C4-2B (cell line): ENCODE measurements around the gene TBC1D22A.

Experiments
- CTCF ChIP-seq: fragments of 450-650 bp; conservative IDR thresholded peaks from 2 replicates; pipeline ENCODE4 v1.5.1; 2017; ENCODE audit warnings: mild to moderate bottlenecking
- ZFX ChIP-seq: fragments of 450-650 bp; IDR thresholded peaks from 2 replicates; pipeline ENCODE4 v1.6.1; 2017

GRCh38 chr22:47160141-47160541, 397.7 kb downstream of the TBC1D22A start:
- no peak for TF ChIP-seq CTCF
- no peak for TF ChIP-seq ZFX
